HEK293 (cell line): ENCODE results near the gene GPATCH2.

Experiments
- CTCF ChIA-PET: fragments of 350-600 bp; formaldehyde crosslinking; extraction: SDS; loops from one replicate; lab custom pipeline; 2021; ENCODE audit warnings: antibody characterized with exemption; lab: Yijun Ruan, JAX
- POLR2A ChIA-PET: fragments of 300-600 bp; formaldehyde crosslinking; extraction: SDS; loops from one replicate; lab custom pipeline; 2020; ENCODE audit warnings: antibody characterized with exemption, inconsistent platforms; lab: Yijun Ruan, JAX
- H3K27ac ChIP-seq: fragments of 200-500 bp; sonication (Bioruptor generic); 2 replicates; pipeline ENCODE4 v1.5.1; 2014; ENCODE audit warnings: low read depth, low read length, control low read depth, inconsistent platforms; ENCODE audit errors: extremely low read depth
- H3K36me3 ChIP-seq, 2 experiments: fragments of 200-500 bp in 1 of 2; sonication (Bioruptor generic) in 1 of 2; 1 replicate in 1 of 2; 2 replicates in 1 of 2; pipeline ENCODE4 v1.5.1; 2014 to 2017; ENCODE audit warnings: inconsistent platforms in 2 of 2, low read length in 2 of 2; ENCODE audit not compliant: control insufficient read depth in 2 of 2, insufficient read depth in 1 of 2
- H3K4me1 ChIP-seq: fragments of 200-500 bp; sonication (Bioruptor generic); 2 replicates; pipeline ENCODE4 v1.5.1; 2014; ENCODE audit warnings: mild to moderate bottlenecking, low read length, inconsistent platforms; ENCODE audit not compliant: control insufficient read depth, insufficient read depth
- H3K4me3 ChIP-seq: 2 replicates; pipeline ENCODE4 v1.5.1; 2011; ENCODE audit warnings: low read depth, mild to moderate bottlenecking, control low read depth, low read length, moderate library complexity
- H3K9me3 ChIP-seq: fragments of 200-500 bp; sonication (Bioruptor generic); 2 replicates; pipeline ENCODE4 v1.5.1; 2014; ENCODE audit warnings: low read depth, low read length, inconsistent platforms; ENCODE audit not compliant: control insufficient read depth, insufficient read depth
- BCL11A ChIP-seq: fragments of 450-650 bp; formaldehyde crosslinking; IDR thresholded peaks from 2 replicates; pipeline ENCODE4 v1.5.1; 2016; ENCODE audit warnings: low read depth, missing biosample characterization, missing genetic modification characterization
- BCL11B ChIP-seq: fragments of 450-650 bp; formaldehyde crosslinking; IDR thresholded peaks from 2 replicates; pipeline ENCODE4 v1.5.1; 2016; ENCODE audit warnings: low read depth, missing biosample characterization, missing genetic modification characterization
- GLIS1 ChIP-seq: fragments of 450-650 bp; formaldehyde crosslinking; IDR thresholded peaks from 2 replicates; pipeline ENCODE4 v1.5.1; 2016; ENCODE audit warnings: missing biosample characterization, missing genetic modification characterization
- OVOL3 ChIP-seq: fragments of 450-650 bp; formaldehyde crosslinking; IDR thresholded peaks from 2 replicates; pipeline ENCODE4 v1.5.1; 2016; ENCODE audit warnings: missing biosample characterization, missing genetic modification characterization
- SALL2 ChIP-seq: fragments of 450-650 bp; formaldehyde crosslinking; IDR thresholded peaks from 2 replicates; pipeline ENCODE4 v1.5.0; 2017; ENCODE audit warnings: missing biosample characterization, mild to moderate bottlenecking, missing genetic modification characterization, borderline replicate concordance
- SETDB1 ChIP-seq: IDR thresholded peaks from one replicate; pipeline ENCODE4 v1.6.1; 2017; ENCODE audit warnings: mild to moderate bottlenecking, low read length, moderate library complexity, mixed read lengths; ENCODE audit not compliant: insufficient read length
- SP7 ChIP-seq: fragments of 450-650 bp; formaldehyde crosslinking; IDR thresholded peaks from 2 replicates; pipeline ENCODE4 v1.5.1; 2016; ENCODE audit warnings: missing biosample characterization, missing genetic modification characterization
- TCF7L2 ChIP-seq: IDR thresholded peaks from 2 replicates; pipeline ENCODE4 v1.6.1; 2011; ENCODE audit warnings: low read depth, mild to moderate bottlenecking, inconsistent platforms, low read length, moderate library complexity, borderline replicate concordance
- ZNF112 ChIP-seq: fragments of 450-650 bp; formaldehyde crosslinking; IDR thresholded peaks from 2 replicates; pipeline ENCODE4 v1.5.0; 2017; ENCODE audit warnings: missing biosample characterization, missing genetic modification characterization
- ZNF184 ChIP-seq: fragments of 450-650 bp; IDR thresholded peaks from 2 replicates; pipeline ENCODE4 v1.5.1; 2018; ENCODE audit warnings: missing biosample characterization, mild to moderate bottlenecking, missing genetic modification characterization
- ZNF2 ChIP-seq: fragments of 450-650 bp; formaldehyde crosslinking; IDR thresholded peaks from 2 replicates; pipeline ENCODE4 v1.5.1; 2016; ENCODE audit warnings: missing biosample characterization, missing genetic modification characterization
- ZNF558 ChIP-seq: fragments of 450-650 bp; formaldehyde crosslinking; IDR thresholded peaks from 2 replicates; pipeline ENCODE4 v1.5.1; 2016; ENCODE audit warnings: missing biosample characterization, missing genetic modification characterization
- ZNF670 ChIP-seq: fragments of 450-650 bp; formaldehyde crosslinking; IDR thresholded peaks from 2 replicates; pipeline ENCODE4 v1.5.1; 2016; ENCODE audit warnings: missing biosample characterization, missing genetic modification characterization, low read depth
- ZNF830 ChIP-seq: fragments of 450-650 bp; IDR thresholded peaks from 2 replicates; pipeline ENCODE4 v1.5.0; 2018; ENCODE audit warnings: missing biosample characterization, missing genetic modification characterization, low read depth, mild to moderate bottlenecking, moderate library complexity
- ZSCAN30 ChIP-seq: fragments of 450-650 bp; IDR thresholded peaks from 2 replicates; pipeline ENCODE4 v1.5.1; 2018; ENCODE audit warnings: missing biosample characterization, mild to moderate bottlenecking, missing genetic modification characterization, moderate library complexity
- TF ChIP-seq, protein P1 (sequence below): fragments of 450-650 bp; formaldehyde crosslinking; IDR thresholded peaks from 2 replicates; pipeline ENCODE4 v1.5.1; 2016; ENCODE audit warnings: missing biosample characterization, missing genetic modification characterization, low read depth
- TF ChIP-seq, protein P2 (sequence below): fragments of 450-650 bp; formaldehyde crosslinking; IDR thresholded peaks from 2 replicates; pipeline ENCODE4 v1.5.0; 2017; ENCODE audit warnings: missing biosample characterization, missing genetic modification characterization, borderline replicate concordance
- TF ChIP-seq, protein P3 (sequence below): fragments of 450-650 bp; formaldehyde crosslinking; IDR thresholded peaks from 2 replicates; pipeline ENCODE4 v1.5.1; 2016; ENCODE audit warnings: missing biosample characterization, missing genetic modification characterization, borderline replicate concordance
- TF ChIP-seq, protein P4 (sequence below): fragments of 450-650 bp; formaldehyde crosslinking; IDR thresholded peaks from 2 replicates; pipeline ENCODE4 v1.5.1; 2016; ENCODE audit warnings: missing biosample characterization, missing genetic modification characterization

The GPATCH2 gene

DNA sequence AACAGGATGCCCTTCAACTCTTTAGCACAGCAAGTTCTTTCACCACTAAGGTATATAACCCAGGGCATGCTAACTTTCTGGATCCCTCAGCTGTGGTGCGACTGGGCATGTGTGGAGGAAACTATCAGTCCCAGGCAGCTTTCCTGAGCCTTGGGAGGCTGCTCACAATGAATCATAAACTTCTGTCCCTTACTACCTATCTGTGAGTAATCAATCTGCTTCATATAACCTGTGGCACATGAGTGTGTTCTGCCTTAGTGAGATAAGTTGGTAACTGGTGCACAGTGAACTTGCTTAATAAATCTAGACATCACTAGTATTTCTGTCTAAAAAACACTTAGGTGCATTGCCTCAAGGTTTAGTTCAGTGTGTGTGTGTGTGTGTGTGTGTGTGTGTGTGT lies 158.0 kb downstream of the GPATCH2 start:
- CTCF ChIA-PET: no interaction called here
- Histone ChIP-seq H3K4me3 (no peak overlapping the region), H3K36me3 (no peaks in the 10 kb centered on the region), H3K9me3 (no peaks in the 10 kb centered on the region), H3K4me1 (no peaks in the 10 kb centered on the region), H3K27ac (no peak overlapping the region)
- POLR2A ChIA-PET: no interaction called here
- TF ChIP-seq BCL11A (no peak), ZNF670 (tag by site-specific recombination) (no peak), ZNF2 (tag by site-specific recombination) (no peak), TCF7L2 (no peak), SALL2 (tag by site-specific recombination) (no peak), OVOL3 (tag by site-specific recombination) (no peak), ZNF184 (tag by site-specific recombination) (no peak), ZNF558 (no peak), SETDB1 (no peak), BCL11B (tag by site-specific recombination) (no peak), GLIS1 (tag by site-specific recombination) (no peak), ZNF112 (no peak), ZNF830 (no peak), ZSCAN30 (no peak)
- TF ChIP-seq, protein P1, sequence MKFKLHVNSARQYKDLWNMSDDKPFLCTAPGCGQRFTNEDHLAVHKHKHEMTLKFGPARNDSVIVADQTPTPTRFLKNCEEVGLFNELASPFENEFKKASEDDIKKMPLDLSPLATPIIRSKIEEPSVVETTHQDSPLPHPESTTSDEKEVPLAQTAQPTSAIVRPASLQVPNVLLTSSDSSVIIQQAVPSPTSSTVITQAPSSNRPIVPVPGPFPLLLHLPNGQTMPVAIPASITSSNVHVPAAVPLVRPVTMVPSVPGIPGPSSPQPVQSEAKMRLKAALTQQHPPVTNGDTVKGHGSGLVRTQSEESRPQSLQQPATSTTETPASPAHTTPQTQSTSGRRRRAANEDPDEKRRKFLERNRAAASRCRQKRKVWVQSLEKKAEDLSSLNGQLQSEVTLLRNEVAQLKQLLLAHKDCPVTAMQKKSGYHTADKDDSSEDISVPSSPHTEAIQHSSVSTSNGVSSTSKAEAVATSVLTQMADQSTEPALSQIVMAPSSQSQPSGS (tag by site-specific recombination): no peak
- TF ChIP-seq, protein P2, sequence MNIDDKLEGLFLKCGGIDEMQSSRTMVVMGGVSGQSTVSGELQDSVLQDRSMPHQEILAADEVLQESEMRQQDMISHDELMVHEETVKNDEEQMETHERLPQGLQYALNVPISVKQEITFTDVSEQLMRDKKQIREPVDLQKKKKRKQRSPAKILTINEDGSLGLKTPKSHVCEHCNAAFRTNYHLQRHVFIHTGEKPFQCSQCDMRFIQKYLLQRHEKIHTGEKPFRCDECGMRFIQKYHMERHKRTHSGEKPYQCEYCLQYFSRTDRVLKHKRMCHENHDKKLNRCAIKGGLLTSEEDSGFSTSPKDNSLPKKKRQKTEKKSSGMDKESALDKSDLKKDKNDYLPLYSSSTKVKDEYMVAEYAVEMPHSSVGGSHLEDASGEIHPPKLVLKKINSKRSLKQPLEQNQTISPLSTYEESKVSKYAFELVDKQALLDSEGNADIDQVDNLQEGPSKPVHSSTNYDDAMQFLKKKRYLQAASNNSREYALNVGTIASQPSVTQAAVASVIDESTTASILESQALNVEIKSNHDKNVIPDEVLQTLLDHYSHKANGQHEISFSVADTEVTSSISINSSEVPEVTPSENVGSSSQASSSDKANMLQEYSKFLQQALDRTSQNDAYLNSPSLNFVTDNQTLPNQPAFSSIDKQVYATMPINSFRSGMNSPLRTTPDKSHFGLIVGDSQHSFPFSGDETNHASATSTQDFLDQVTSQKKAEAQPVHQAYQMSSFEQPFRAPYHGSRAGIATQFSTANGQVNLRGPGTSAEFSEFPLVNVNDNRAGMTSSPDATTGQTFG (tag by site-specific recombination): no peak
- TF ChIP-seq, protein P3, sequence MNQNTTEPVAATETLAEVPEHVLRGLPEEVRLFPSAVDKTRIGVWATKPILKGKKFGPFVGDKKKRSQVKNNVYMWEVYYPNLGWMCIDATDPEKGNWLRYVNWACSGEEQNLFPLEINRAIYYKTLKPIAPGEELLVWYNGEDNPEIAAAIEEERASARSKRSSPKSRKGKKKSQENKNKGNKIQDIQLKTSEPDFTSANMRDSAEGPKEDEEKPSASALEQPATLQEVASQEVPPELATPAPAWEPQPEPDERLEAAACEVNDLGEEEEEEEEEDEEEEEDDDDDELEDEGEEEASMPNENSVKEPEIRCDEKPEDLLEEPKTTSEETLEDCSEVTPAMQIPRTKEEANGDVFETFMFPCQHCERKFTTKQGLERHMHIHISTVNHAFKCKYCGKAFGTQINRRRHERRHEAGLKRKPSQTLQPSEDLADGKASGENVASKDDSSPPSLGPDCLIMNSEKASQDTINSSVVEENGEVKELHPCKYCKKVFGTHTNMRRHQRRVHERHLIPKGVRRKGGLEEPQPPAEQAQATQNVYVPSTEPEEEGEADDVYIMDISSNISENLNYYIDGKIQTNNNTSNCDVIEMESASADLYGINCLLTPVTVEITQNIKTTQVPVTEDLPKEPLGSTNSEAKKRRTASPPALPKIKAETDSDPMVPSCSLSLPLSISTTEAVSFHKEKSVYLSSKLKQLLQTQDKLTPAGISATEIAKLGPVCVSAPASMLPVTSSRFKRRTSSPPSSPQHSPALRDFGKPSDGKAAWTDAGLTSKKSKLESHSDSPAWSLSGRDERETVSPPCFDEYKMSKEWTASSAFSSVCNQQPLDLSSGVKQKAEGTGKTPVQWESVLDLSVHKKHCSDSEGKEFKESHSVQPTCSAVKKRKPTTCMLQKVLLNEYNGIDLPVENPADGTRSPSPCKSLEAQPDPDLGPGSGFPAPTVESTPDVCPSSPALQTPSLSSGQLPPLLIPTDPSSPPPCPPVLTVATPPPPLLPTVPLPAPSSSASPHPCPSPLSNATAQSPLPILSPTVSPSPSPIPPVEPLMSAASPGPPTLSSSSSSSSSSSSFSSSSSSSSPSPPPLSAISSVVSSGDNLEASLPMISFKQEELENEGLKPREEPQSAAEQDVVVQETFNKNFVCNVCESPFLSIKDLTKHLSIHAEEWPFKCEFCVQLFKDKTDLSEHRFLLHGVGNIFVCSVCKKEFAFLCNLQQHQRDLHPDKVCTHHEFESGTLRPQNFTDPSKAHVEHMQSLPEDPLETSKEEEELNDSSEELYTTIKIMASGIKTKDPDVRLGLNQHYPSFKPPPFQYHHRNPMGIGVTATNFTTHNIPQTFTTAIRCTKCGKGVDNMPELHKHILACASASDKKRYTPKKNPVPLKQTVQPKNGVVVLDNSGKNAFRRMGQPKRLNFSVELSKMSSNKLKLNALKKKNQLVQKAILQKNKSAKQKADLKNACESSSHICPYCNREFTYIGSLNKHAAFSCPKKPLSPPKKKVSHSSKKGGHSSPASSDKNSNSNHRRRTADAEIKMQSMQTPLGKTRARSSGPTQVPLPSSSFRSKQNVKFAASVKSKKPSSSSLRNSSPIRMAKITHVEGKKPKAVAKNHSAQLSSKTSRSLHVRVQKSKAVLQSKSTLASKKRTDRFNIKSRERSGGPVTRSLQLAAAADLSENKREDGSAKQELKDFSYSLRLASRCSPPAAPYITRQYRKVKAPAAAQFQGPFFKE (tag by site-specific recombination): no peak

DNA sequence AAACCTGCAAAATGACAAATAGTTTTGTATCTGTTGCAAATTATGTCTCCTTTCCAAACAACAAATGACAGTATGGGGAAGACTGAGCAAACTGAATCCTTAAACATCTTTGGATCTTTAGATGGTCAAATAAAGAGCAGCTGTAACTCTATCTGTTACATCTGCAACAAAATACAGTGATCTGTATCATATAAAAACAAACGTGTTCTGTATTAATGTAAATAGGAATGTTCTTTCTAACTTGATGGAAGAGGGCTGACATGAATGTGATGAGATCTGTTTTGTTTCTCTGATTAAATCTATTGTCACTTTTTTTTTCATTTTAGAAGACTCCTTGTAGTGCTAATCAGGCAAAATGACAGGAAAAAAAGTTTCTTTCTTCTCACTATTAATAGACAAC lies 159.5 kb downstream of the GPATCH2 start:
- ChIA-PET POLR2A (no interaction called here), CTCF (no interaction called here)
- H3K4me1 ChIP-seq: no peaks in the 10 kb centered on the region
- H3K27ac ChIP-seq: no peak overlapping the region
- TF ChIP-seq TCF7L2: no peak
- TF ChIP-seq SP7 (tag by site-specific recombination): no peak
- no peak for TF ChIP-seq ZNF112
- TF ChIP-seq, protein P4, sequence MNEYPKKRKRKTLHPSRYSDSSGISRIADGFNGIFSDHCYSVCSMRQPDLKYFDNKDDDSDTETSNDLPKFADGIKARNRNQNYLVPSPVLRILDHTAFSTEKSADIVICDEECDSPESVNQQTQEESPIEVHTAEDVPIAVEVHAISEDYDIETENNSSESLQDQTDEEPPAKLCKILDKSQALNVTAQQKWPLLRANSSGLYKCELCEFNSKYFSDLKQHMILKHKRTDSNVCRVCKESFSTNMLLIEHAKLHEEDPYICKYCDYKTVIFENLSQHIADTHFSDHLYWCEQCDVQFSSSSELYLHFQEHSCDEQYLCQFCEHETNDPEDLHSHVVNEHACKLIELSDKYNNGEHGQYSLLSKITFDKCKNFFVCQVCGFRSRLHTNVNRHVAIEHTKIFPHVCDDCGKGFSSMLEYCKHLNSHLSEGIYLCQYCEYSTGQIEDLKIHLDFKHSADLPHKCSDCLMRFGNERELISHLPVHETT (tag by site-specific recombination): no peak
- no peak overlapping the region for H3K4me3 ChIP-seq
- no peaks in the 10 kb centered on the region for H3K9me3 ChIP-seq
- H3K36me3 ChIP-seq: no peaks in the 10 kb centered on the region
